A549 (cell line): ENCODE results near the gene GPR22. TPM values are rescaled to one million over a fixed set of nuclear protein-coding genes. Genes with fewer than 3 reads are reported as not detected.

ENCODE experiments used
- ATAC-seq, 2 experiments: fragments of 200-7000 bp in 1 of 2; fragments of >200 bp in 1 of 2; cut with Nextera tagmentation in 1 of 2; cut with Tn5 transposase in 1 of 2; 3 replicates each; pipeline versions ENCODE4 v1.8.0 to v1.9.1; 2018 to 2020; ENCODE audit warnings: mild to moderate bottlenecking in 1 of 2, moderate library complexity in 1 of 2
- CTCF ChIA-PET: fragments of 300-600 bp; sonication (Branson Sonifier 250); formaldehyde crosslinking; extraction: SDS; loops from one replicate; lab custom pipeline; 2021; ENCODE audit warnings: antibody characterized with exemption, inconsistent platforms; lab: Yijun Ruan, JAX
- POLR2A ChIA-PET: fragments of 350-600 bp; formaldehyde crosslinking; extraction: SDS; loops from one replicate; lab custom pipeline; 2021; ENCODE audit warnings: antibody characterized with exemption, inconsistent platforms; lab: Yijun Ruan, JAX
- DNase-seq, 2 experiments: peaks; one replicate each; pipeline versions ENCODE4 v3.0.0 to v3.0.0-alpha.2; 2011 to 2016; ENCODE audit warnings: low read depth in 1 of 2, low spot score in 1 of 2
- FAIRE-seq: peaks from 2 replicates; lab custom pipeline; 2011; peaks lifted over from hg19 to GRCh38; lab: Jason Lieb, UNC
- H3K27ac ChIP-seq, 2 experiments: fragments of >200 bp; sonication (Bioruptor Twin); formaldehyde crosslinking; 3 replicates each; pipeline ENCODE4 v1.5.1; 2016 to 2017
- H3K4me1 ChIP-seq: fragments of >200 bp; sonication (Bioruptor Twin); formaldehyde crosslinking; 3 replicates; pipeline ENCODE4 v1.6.1; 2016
- H3K4me2 ChIP-seq: fragments of >200 bp; sonication (Bioruptor Twin); formaldehyde crosslinking; 3 replicates; pipeline ENCODE4 v1.6.1; 2016
- H3K4me3 ChIP-seq: fragments of >200 bp; sonication (Bioruptor Twin); formaldehyde crosslinking; 3 replicates; pipeline ENCODE4 v1.5.1; 2016
- H3K9me3 ChIP-seq: fragments of >200 bp; sonication (Bioruptor Twin); formaldehyde crosslinking; 3 replicates; pipeline ENCODE4 v1.6.1; 2016
- CHD4 ChIP-seq: fragments of 200-600 bp; sonication (generic); IDR thresholded peaks from 2 replicates; pipeline ENCODE4 v1.6.1; 2016; ENCODE audit warnings: antibody characterized with exemption, mild to moderate bottlenecking, borderline replicate concordance
- EP300 ChIP-seq, 2 experiments: fragments of >200 bp; sonication (Bioruptor Twin); formaldehyde crosslinking; IDR thresholded peaks; 2 replicates in 1 of 2; 3 replicates in 1 of 2; pipeline ENCODE4 v1.6.1; 2016 to 2017
- FOSB ChIP-seq: fragments of 250-450 bp; sonication (Bioruptor Pico); IDR thresholded peaks from 2 replicates; pipeline ENCODE4 v1.5.0; 2020; ENCODE audit warnings: mild to moderate bottlenecking, moderate library complexity
- FOSL2 ChIP-seq, 2 experiments: fragments of 450-650 bp in 1 of 2; fragments of >200 bp in 1 of 2; sonication (Bioruptor Twin) in 1 of 2; formaldehyde crosslinking; IDR thresholded peaks; 2 replicates each; pipeline versions ENCODE4 v1.5.0 to v1.6.1; 2016 to 2020; ENCODE audit warnings: mild to moderate bottlenecking in 1 of 2, moderate library complexity in 1 of 2
- HOXA7 ChIP-seq: fragments of 250-450 bp; sonication (Bioruptor Pico); IDR thresholded peaks from 2 replicates; pipeline ENCODE4 v1.5.0; 2020; ENCODE audit warnings: mild to moderate bottlenecking, moderate library complexity
- JUNB ChIP-seq: fragments of >200 bp; sonication (Bioruptor Twin); formaldehyde crosslinking; IDR thresholded peaks from 2 replicates; pipeline ENCODE4 v1.6.1; 2016
- MAZ ChIP-seq: fragments of 150-350 bp; IDR thresholded peaks from 2 replicates; pipeline ENCODE4 v1.6.1; 2014; ENCODE audit warnings: antibody characterized with exemption, low read depth, low read length, borderline replicate concordance
- NPAS2 ChIP-seq: fragments of 250-450 bp; sonication (Bioruptor Pico); IDR thresholded peaks from 2 replicates; pipeline ENCODE4 v1.8.0; 2022; ENCODE audit warnings: mild to moderate bottlenecking, moderate library complexity, borderline replicate concordance
- POLR2AphosphoS2 ChIP-seq: conservative IDR thresholded peaks from 2 replicates; pipeline ENCODE4 v1.6.1; 2012; ENCODE audit warnings: low read length, improper control_type of control experiment, inconsistent platforms
- RAD21 ChIP-seq, 2 experiments: fragments of >200 bp in 1 of 2; sonication (Bioruptor Twin) in 1 of 2; formaldehyde crosslinking in 1 of 2; IDR thresholded peaks in 1 of 2; conservative IDR thresholded peaks in 1 of 2; 2 replicates in 1 of 2; 3 replicates in 1 of 2; pipeline ENCODE4 v1.6.1; 2012 to 2018; ENCODE audit warnings: inconsistent platforms in 1 of 2
- RCOR1 ChIP-seq: fragments of 150-350 bp; IDR thresholded peaks from 2 replicates; pipeline ENCODE4 v1.6.1; 2014; ENCODE audit warnings: antibody characterized with exemption, low read length, low read depth
- RFX5 ChIP-seq: fragments of 450-650 bp; IDR thresholded peaks from 2 replicates; pipeline ENCODE4 v1.7.1; 2014; ENCODE audit warnings: antibody characterized with exemption, mild to moderate bottlenecking, moderate library complexity
- TFCP2L1 ChIP-seq: fragments of 250-450 bp; sonication (Bioruptor Pico); IDR thresholded peaks from 2 replicates; pipeline ENCODE4 v1.5.0; 2021; ENCODE audit warnings: mild to moderate bottlenecking
- TP53 ChIP-seq: fragments of 250-450 bp; sonication (Bioruptor Pico); IDR thresholded peaks from 2 replicates; pipeline ENCODE4 v1.5.0; 2021; ENCODE audit warnings: mild to moderate bottlenecking, moderate library complexity
- ZC3H11A ChIP-seq: fragments of 450-650 bp; IDR thresholded peaks from 2 replicates; pipeline ENCODE4 v1.6.1; 2014; ENCODE audit warnings: antibody characterized with exemption, mild to moderate bottlenecking
- ZFP36 ChIP-seq: fragments of 450-650 bp; IDR thresholded peaks from 2 replicates; pipeline ENCODE4 v1.6.1; 2014; ENCODE audit warnings: borderline replicate concordance; ENCODE audit not compliant: partially characterized antibody
- ZSCAN20 ChIP-seq: fragments of 250-450 bp; sonication (Bioruptor Pico); IDR thresholded peaks from 2 replicates; pipeline ENCODE4 v1.8.0; 2022; ENCODE audit warnings: mild to moderate bottlenecking, moderate library complexity
- WGBS: methylation state at CpG from one replicate; pipeline ENCODE4 v1.1.6; 2017; ENCODE audit errors: missing lambda C conversion rate; 5-methylcytosine and 5-hydroxymethylcytosine counted together
- polyA plus RNA-seq, 4 experiments: library from polyadenylated mRNA; depleted of rRNA in 3 of 4; stranded (reverse); fragments of >200 nt; fragmentation: RNase III in 1 of 4; extraction: RNeasy Plus Mini Kit Qiagen cat#74134 plus additional on column Dnase treatment in 1 of 4; gene quantifications; 2 replicates in 3 of 4; 3 replicates in 1 of 4; pipeline ENCODE4 v1.2.3, GENCODE V29; 2011 to 2017
- TF ChIP-seq, protein P1 (sequence below): fragments of 250-450 bp; sonication (Bioruptor Pico); IDR thresholded peaks from 2 replicates; pipeline ENCODE4 v1.5.0; 2020; ENCODE audit warnings: low read depth, mild to moderate bottlenecking, moderate library complexity
- TF ChIP-seq, protein P2 (sequence below): IDR thresholded peaks from 2 replicates; pipeline ENCODE4 v1.6.1; 2012
- TF ChIP-seq, protein P3 (sequence below): fragments of 200-600 bp; sonication (generic); IDR thresholded peaks from 2 replicates; pipeline ENCODE4 v1.6.1; 2016; ENCODE audit warnings: antibody characterized with exemption, mild to moderate bottlenecking, moderate library complexity
- TF ChIP-seq, protein P4 (sequence below): fragments of 150-350 bp; IDR thresholded peaks from 2 replicates; pipeline ENCODE4 v1.6.1; 2014; ENCODE audit warnings: low read depth, mild to moderate bottlenecking, low read length

The GPR22 gene
- polyA plus RNA-seq, 2 of the 4 experiments (the other 2 are of a cell fraction) = not detected

DNA sequence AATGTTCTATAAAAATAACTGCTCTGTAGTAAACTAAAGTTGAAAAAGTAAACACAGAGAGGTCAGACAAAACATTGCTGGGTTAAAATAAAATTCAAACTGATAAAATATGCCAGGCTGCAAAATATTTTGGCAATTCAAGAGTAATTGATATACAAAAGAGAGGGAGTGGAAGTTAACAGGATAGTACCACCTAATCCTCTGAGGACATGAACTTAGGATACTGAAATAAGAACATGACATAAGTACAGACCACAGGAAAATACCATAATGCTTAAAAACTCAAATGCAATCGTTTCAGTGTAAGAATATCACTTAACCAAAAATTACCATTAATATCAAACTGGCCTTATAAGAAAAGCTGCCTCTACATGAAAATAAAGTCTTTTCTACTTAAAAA is 37.6 kb upstream of the GPR22 start:
- H3K4me1 ChIP-seq = no peaks in the 10 kb centered on the region
- H3K27ac ChIP-seq = no peak overlapping the region
- ChIA-PET POLR2A (no interaction called here), CTCF (no interaction called here)
- TF ChIP-seq RFX5 (no peak), MAZ (no peak), CHD4 (no peak), FOSB (CRISPR knock-in tag) (no peak), ZFP36 (no peak), FOSL2 (IDR thresholded peaks at IDR 0.05) (no peak), FOSL2 (CRISPR knock-in tag; IDR thresholded peaks at IDR 0.05) (no peak)
- TF ChIP-seq, protein P1, sequence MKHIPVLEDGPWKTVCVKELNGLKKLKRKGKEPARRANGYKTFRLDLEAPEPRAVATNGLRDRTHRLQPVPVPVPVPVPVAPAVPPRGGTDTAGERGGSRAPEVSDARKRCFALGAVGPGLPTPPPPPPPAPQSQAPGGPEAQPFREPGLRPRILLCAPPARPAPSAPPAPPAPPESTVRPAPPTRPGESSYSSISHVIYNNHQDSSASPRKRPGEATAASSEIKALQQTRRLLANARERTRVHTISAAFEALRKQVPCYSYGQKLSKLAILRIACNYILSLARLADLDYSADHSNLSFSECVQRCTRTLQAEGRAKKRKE = no peak
- ATAC-seq (no peak), DNase-seq (no peak), FAIRE-seq (no peak)
- WGBS = 23% methylated on average over 1 of the region's 1 CpG
- H3K4me2 ChIP-seq = no peak overlapping the region
- H3K9me3 ChIP-seq = peaks cover 6% of the 10 kb centered on the region; the same call in 2 of the 3 replicates
- no peak overlapping the region for H3K4me3 ChIP-seq

DNA sequence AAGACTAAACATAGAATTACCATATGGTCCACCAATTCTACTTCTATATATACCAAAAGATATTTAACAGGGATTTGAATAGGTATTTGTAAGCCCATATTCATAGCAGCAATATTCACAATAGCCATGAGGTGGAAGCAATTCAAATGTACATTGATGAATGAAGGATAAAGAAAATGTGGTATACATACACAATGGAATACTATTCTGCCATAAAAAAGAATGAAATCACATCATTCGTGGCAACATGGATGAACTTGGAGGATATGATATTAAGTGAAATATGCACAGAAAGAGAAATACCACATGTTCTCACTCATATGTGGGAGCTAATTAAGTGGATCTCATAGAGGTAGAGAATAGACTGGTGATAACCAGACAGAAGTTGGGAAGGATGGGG is 34.1 kb upstream of the GPR22 start:
- POLR2A ChIA-PET = no interaction called here
- ATAC-seq (no peak), FAIRE-seq (no peak), DNase-seq (no peak)
- Histone ChIP-seq H3K4me3 (no peak overlapping the region), H3K27ac (no peak overlapping the region), H3K4me2 (no peak overlapping the region), H3K9me3 (peaks cover 6% of the 10 kb centered on the region; the same call in 2 of the 3 replicates), H3K4me1 (no peaks in the 10 kb centered on the region)
- CTCF ChIA-PET = no interaction called here
- WGBS = 51% methylated on average over 1 of the region's 1 CpG
- no peak for TF ChIP-seq ZSCAN20
- no peak for TF ChIP-seq NPAS2 (CRISPR knock-in tag)
- TF ChIP-seq RCOR1 = no peak
- no peak for TF ChIP-seq EP300 (IDR thresholded peaks at IDR 0.05)
- TF ChIP-seq RAD21 (conservative IDR thresholded peaks at IDR 0.05 in 1 of 2, IDR thresholded peaks at IDR 0.05 in 1 of 2) = no peak
- TF ChIP-seq, protein P2, sequence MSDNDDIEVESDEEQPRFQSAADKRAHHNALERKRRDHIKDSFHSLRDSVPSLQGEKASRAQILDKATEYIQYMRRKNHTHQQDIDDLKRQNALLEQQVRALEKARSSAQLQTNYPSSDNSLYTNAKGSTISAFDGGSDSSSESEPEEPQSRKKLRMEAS = no peak
- no peak for TF ChIP-seq FOSL2 (IDR thresholded peaks at IDR 0.05)
- TF ChIP-seq FOSL2 (CRISPR knock-in tag; IDR thresholded peaks at IDR 0.05) = no peak
- TF ChIP-seq TFCP2L1 = no peak
- no peak for TF ChIP-seq JUNB
- TF ChIP-seq, protein P3, sequence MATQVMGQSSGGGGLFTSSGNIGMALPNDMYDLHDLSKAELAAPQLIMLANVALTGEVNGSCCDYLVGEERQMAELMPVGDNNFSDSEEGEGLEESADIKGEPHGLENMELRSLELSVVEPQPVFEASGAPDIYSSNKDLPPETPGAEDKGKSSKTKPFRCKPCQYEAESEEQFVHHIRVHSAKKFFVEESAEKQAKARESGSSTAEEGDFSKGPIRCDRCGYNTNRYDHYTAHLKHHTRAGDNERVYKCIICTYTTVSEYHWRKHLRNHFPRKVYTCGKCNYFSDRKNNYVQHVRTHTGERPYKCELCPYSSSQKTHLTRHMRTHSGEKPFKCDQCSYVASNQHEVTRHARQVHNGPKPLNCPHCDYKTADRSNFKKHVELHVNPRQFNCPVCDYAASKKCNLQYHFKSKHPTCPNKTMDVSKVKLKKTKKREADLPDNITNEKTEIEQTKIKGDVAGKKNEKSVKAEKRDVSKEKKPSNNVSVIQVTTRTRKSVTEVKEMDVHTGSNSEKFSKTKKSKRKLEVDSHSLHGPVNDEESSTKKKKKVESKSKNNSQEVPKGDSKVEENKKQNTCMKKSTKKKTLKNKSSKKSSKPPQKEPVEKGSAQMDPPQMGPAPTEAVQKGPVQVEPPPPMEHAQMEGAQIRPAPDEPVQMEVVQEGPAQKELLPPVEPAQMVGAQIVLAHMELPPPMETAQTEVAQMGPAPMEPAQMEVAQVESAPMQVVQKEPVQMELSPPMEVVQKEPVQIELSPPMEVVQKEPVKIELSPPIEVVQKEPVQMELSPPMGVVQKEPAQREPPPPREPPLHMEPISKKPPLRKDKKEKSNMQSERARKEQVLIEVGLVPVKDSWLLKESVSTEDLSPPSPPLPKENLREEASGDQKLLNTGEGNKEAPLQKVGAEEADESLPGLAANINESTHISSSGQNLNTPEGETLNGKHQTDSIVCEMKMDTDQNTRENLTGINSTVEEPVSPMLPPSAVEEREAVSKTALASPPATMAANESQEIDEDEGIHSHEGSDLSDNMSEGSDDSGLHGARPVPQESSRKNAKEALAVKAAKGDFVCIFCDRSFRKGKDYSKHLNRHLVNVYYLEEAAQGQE = no peak
- no peak for TF ChIP-seq POLR2AphosphoS2
- TF ChIP-seq, protein P4, sequence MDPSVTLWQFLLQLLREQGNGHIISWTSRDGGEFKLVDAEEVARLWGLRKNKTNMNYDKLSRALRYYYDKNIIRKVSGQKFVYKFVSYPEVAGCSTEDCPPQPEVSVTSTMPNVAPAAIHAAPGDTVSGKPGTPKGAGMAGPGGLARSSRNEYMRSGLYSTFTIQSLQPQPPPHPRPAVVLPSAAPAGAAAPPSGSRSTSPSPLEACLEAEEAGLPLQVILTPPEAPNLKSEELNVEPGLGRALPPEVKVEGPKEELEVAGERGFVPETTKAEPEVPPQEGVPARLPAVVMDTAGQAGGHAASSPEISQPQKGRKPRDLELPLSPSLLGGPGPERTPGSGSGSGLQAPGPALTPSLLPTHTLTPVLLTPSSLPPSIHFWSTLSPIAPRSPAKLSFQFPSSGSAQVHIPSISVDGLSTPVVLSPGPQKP = no peak

DNA sequence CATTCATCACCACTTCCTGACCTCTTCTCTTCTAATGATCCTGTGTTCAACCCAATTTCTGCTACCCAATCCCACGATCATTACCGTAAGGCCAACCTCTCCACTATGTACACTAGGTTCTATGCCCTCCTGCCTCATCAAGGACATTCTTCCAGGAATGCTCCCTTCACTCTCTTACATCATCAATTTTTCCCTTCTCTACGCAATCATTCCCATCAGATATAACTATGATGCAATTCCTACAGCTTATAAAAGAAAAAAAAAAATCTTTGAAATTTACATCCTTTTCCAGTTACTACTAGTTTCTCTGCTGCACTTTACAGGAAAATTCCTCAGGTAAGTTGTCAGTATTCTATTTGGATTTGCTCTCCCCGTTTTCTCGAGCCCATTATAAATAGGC is 30.8 kb upstream of the GPR22 start:
- Histone ChIP-seq H3K4me1 (no peaks in the 10 kb centered on the region), H3K27ac (no peak overlapping the region), H3K9me3 (no peaks in the 10 kb centered on the region), H3K4me2 (no peak overlapping the region), H3K4me3 (no peak overlapping the region)
- FAIRE-seq (no peak), ATAC-seq (no peak), DNase-seq (no peak)
- ChIA-PET CTCF (no interaction called here), POLR2A (no interaction called here)
- TF ChIP-seq HOXA7 (CRISPR knock-in tag) (no peak), ZC3H11A (no peak), TP53 (no peak)
- 90% methylated on average over 5 of the region's 5 CpGs for WGBS
